Ectodermal cell (in vitro differentiated cells): ENCODE measurements around the gene BACH2.
"Not testable (repeated sequence)": the region's sequence is repeated elsewhere in the genome, so short reads cannot be mapped to it uniquely, and the experiment has no call there.

Source experiments
- H3K27ac ChIP-seq: 2 replicates; pipeline ENCODE4 v1.7.0; 2013; ENCODE audit warnings: mild to moderate bottlenecking, low read depth, low read length; ENCODE audit not compliant: insufficient read depth, poor library complexity, severe bottlenecking
- H3K27me3 ChIP-seq: 2 replicates; pipeline ENCODE4 v1.7.0; 2013; ENCODE audit warnings: mild to moderate bottlenecking, low read length; ENCODE audit not compliant: insufficient read depth, control insufficient read depth, poor library complexity, severe bottlenecking
- H3K36me3 ChIP-seq: one replicate; pipeline ENCODE4 v1.7.0; 2013; ENCODE audit warnings: low read length; ENCODE audit not compliant: control insufficient read depth, insufficient read depth
- H3K4me1 ChIP-seq: one replicate; pipeline ENCODE4 v1.7.0; 2013; ENCODE audit warnings: low read length; ENCODE audit not compliant: control insufficient read depth, insufficient read depth
- H3K4me3 ChIP-seq: 2 replicates; pipeline ENCODE4 v1.7.0; 2013; ENCODE audit warnings: low read depth, low read length, control low read depth; ENCODE audit not compliant: insufficient read depth
- H3K9me3 ChIP-seq: 2 replicates; pipeline ENCODE4 v1.7.0; 2013; ENCODE audit warnings: mild to moderate bottlenecking, low read length, moderate library complexity; ENCODE audit not compliant: control insufficient read depth
- WGBS, 2 experiments: methylation state at CpG; one replicate each; pipeline ENCODE4 v1.1.7; 2013; ENCODE audit warnings: missing lambda C conversion rate in 2 of 2; 5-methylcytosine and 5-hydroxymethylcytosine counted together

BACH2 gene

GRCh38 chr6:90044182-90044832 lies 252.3 kb downstream of the BACH2 start:
- Histone ChIP-seq H3K4me1 (no peaks in the 10 kb centered on the region), H3K9me3 (no peaks in the 10 kb centered on the region), H3K27me3 (no peaks in the 10 kb centered on the region), H3K27ac (no peak overlapping the region), H3K36me3 (no peaks in the 10 kb centered on the region), H3K4me3 (no peak overlapping the region)
- 92% methylated on average over 7 of the region's 7 CpGs for WGBS, 2 experiments

DNA sequence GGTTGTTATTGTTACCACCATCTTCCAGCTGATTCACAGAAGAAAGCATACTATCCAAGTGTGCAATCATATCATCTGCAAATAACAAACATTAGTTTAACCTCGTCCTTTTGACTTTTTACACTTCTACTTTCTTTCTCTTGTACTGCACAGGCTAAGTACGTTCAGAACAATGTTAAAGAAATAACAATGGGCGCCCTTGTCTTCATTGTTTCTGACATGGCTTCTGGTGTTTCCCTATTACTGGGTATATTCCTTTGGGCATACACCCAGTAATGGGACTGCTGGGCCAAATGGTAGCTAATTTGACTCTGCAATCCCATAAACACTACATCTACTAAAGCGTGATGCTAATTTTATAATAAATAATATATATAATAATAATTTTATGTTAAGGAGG lies 255.7 kb downstream of the BACH2 start:
- no peaks in the 10 kb centered on the region for H3K27me3 ChIP-seq
- WGBS, 2 experiments: 89 to 90% methylated on average over 3 of the region's 4 CpGs
- H3K36me3 ChIP-seq: no peaks in the 10 kb centered on the region
- H3K4me3 ChIP-seq: no peak overlapping the region
- H3K9me3 ChIP-seq: peaks cover 2% of the 10 kb centered on the region
- H3K4me1 ChIP-seq: no peaks in the 10 kb centered on the region
- H3K27ac ChIP-seq: no peak overlapping the region

DNA sequence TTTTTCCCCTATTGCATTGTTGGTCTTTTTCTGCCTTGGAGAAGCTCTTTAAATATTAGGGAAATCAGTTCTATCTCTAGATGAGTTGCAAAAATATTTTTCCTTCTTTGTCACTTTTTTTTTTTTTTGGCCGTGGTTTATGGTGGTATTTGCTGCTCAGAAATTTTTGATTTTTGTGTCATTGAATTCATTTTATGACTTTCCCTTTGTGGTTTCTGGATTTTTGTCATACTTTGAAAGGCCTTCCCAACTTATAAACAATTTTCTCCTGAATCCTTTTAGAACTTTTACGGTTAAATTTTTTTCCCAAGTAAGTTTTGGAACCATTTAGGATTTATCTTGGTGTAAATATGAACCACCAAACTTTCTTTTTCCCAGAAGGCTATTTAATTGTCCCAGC lies 256.7 kb downstream of the BACH2 start:
- Histone ChIP-seq H3K4me3 (no peak overlapping the region), H3K9me3 (peaks cover 2% of the 10 kb centered on the region), H3K36me3 (no peaks in the 10 kb centered on the region), H3K27ac (no peak overlapping the region), H3K27me3 (no peaks in the 10 kb centered on the region), H3K4me1 (no peaks in the 10 kb centered on the region)
- whole genome bisulfite sequencing, 2 experiments: 83 to 88% methylated on average over 1 of the region's 2 CpGs

GRCh38 chr6:90038961-90039653 lies 257.5 kb downstream of the BACH2 start:
- no peaks in the 10 kb centered on the region for H3K4me1 ChIP-seq
- WGBS, 2 experiments: 95 to 96% methylated on average over 16 of the region's 18 CpGs
- H3K4me3 ChIP-seq: no peak overlapping the region
- no peaks in the 10 kb centered on the region for H3K36me3 ChIP-seq
- no peaks in the 10 kb centered on the region for H3K27me3 ChIP-seq
- H3K9me3 ChIP-seq: peaks cover 2% of the 10 kb centered on the region
- no peak overlapping the region for H3K27ac ChIP-seq

GRCh38 chr6:90036963-90037362 lies 259.7 kb downstream of the BACH2 start:
- no peak overlapping the region for H3K27ac ChIP-seq
- H3K4me1 ChIP-seq: no peaks in the 10 kb centered on the region
- H3K36me3 ChIP-seq: no peaks in the 10 kb centered on the region
- H3K27me3 ChIP-seq: no peaks in the 10 kb centered on the region
- no peak overlapping the region for H3K4me3 ChIP-seq
- H3K9me3 ChIP-seq: peaks cover 2% of the 10 kb centered on the region
- 87 to 100% methylated on average over 1 to 3 of the region's 3 CpGs for WGBS, 2 experiments

- no peak overlapping the region for H3K4me3 ChIP-seq
- peak overlapping the region; percentile 8 for H3K27ac ChIP-seq
- H3K4me1 ChIP-seq: no peaks in the 10 kb centered on the region
- no peaks in the 10 kb centered on the region for H3K27me3 ChIP-seq
- no peaks in the 10 kb centered on the region for H3K36me3 ChIP-seq
- H3K9me3 ChIP-seq: peaks cover 2% of the 10 kb centered on the region
- 88 to 90% methylated on average over 3 of the region's 3 CpGs for WGBS, 2 experiments
These were observed 261.5 kb downstream of the BACH2 start for GRCh38 chr6:90035047-90035723.

- no peaks in the 10 kb centered on the region for H3K27me3 ChIP-seq
- no peaks in the 10 kb centered on the region for H3K36me3 ChIP-seq
- H3K4me1 ChIP-seq: peaks cover 5% of the 10 kb centered on the region
- H3K9me3 ChIP-seq: peaks cover 2% of the 10 kb centered on the region
- 82 to 85% methylated on average over 3 of the region's 3 CpGs for WGBS, 2 experiments
- peak overlapping the region; percentile 56 for H3K27ac ChIP-seq
- H3K4me3 ChIP-seq: no peak overlapping the region
These were observed 262.8 kb downstream of the BACH2 start for GRCh38 chr6:90033746-90034271.

DNA sequence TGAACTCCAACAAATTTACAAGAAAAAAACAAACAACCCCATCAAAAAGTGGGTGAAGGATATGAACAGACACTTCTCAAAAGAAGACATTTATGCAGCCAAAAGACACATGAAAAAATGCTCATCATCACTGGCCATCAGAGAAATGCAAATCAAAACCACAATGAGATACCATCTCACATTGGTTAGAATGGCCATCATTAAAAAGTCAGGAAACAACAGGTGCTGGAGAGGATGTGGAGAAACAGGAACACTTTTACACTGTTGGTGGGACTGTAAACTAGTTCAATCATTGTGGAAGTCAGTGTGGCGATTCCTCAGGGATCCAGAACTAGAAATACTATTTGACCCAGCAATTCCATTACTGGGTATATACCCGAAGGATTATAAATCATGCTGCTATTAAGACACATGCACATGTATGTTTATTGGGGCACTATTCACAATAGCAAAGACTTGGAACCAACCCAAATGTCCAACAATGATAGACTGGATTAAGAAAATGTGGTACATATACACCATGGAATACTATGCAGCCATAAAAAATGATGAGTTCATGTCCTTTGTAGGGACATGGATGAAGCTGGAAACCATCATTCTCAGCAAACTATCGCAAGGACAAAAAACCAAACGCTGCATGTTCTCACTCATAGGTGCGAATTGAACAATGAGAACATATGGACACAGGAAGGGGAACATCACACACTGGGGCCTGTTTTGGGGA lies 264.0 kb downstream of the BACH2 start:
- 80 to 88% methylated on average over 5 of the region's 5 CpGs for WGBS, 2 experiments

GRCh38 chr6:90028995-90029635 lies 267.5 kb downstream of the BACH2 start:
- H3K27ac ChIP-seq: no peak overlapping the region
- H3K4me1 ChIP-seq: peaks cover 7% of the 10 kb centered on the region
- H3K4me3 ChIP-seq: no peak overlapping the region
- no peaks in the 10 kb centered on the region for H3K36me3 ChIP-seq
- no peaks in the 10 kb centered on the region for H3K9me3 ChIP-seq
- WGBS, 2 experiments: 68 to 73% methylated on average over 10 of the region's 10 CpGs
- H3K27me3 ChIP-seq: no peaks in the 10 kb centered on the region

More for the DNA sequence above, 264.0 kb downstream of the BACH2 start:
- H3K9me3 ChIP-seq, H3K27me3 ChIP-seq, H3K4me1 ChIP-seq, H3K4me3 ChIP-seq, H3K27ac ChIP-seq, H3K36me3 ChIP-seq: not testable (repeated sequence)
